OCI-LY1 (cell line): ENCODE measurements around the gene INPP5A.

ENCODE experiments used
- EZH2 ChIP-seq: fragments of 200-600 bp; sonication (generic), shearing (Covaris generic); IDR thresholded peaks from 2 replicates; pipeline ENCODE4 v1.8.0; 2017; ENCODE audit warnings: borderline replicate concordance, mixed run types, mild to moderate bottlenecking, antibody characterized with exemption, low read length, moderate library complexity, mixed read lengths
- TF ChIP-seq, protein P1 (sequence below): fragments of 200-600 bp; sonication (generic), shearing (Covaris generic); IDR thresholded peaks from 2 replicates; pipeline ENCODE4 v1.5.1; 2017; ENCODE audit warnings: mild to moderate bottlenecking, antibody characterized with exemption, low read length, moderate library complexity, mixed read lengths

GRCh38 chr10:132554053-132554990 lies 16.7 kb downstream of the INPP5A start:
- TF ChIP-seq EZH2, result no peak
- TF ChIP-seq, protein P1, sequence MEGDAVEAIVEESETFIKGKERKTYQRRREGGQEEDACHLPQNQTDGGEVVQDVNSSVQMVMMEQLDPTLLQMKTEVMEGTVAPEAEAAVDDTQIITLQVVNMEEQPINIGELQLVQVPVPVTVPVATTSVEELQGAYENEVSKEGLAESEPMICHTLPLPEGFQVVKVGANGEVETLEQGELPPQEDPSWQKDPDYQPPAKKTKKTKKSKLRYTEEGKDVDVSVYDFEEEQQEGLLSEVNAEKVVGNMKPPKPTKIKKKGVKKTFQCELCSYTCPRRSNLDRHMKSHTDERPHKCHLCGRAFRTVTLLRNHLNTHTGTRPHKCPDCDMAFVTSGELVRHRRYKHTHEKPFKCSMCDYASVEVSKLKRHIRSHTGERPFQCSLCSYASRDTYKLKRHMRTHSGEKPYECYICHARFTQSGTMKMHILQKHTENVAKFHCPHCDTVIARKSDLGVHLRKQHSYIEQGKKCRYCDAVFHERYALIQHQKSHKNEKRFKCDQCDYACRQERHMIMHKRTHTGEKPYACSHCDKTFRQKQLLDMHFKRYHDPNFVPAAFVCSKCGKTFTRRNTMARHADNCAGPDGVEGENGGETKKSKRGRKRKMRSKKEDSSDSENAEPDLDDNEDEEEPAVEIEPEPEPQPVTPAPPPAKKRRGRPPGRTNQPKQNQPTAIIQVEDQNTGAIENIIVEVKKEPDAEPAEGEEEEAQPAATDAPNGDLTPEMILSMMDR, result no peak
